ENCODE data around the gene STK32B. TPM values are rescaled to one million over a fixed set of nuclear protein-coding genes. Genes with fewer than 3 reads are reported as not detected.

The STK32B gene
- total RNA-seq, 4 donors from 2014 or later, result 1.6 to 3.4 (median 1.9) TPM

DNA sequence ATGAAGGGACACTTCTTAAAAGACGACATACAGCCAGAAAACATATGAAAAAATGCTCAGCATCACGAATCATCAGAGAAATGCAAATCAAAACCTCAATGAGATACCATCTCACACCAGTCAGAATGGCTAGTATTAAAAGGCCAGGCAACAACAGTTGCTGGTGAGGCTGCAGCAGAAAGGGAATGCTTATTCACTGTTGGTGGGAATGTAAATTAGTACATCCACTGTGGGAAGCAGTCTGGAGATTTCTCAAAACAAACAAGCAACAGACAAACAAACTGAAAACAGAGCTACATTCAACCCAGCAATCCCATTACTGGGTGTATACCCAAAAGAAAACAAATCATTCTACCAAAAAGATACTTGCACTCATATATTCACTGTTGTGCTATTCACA, 459.2 kb downstream of the STK32B start:
- WGBS, 2 donors, result 51 to 52% methylated on average over 2 of the region's 2 CpGs

DNA sequence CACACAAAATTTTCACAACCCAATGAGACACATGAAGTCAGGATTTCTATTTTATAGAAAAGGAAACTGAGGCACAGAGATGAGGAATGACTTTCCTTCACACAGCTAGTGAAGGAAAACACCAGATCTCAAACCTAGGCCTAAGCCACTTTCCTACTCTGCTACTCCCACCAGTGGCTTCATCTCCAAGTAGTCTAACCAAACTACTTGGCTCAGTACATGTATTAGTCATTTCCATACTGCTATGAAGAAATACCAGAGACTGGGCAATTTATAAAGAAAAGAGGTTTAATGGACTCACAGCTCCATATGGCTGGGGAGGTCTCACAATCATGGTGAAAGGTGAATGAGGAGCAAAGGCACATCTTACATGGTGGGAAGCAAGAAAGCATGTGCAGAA, 460.5 kb downstream of the STK32B start:
- no peak overlapping the region for H3K4me3 ChIP-seq (ENCODE audit: low read depth, poor library complexity, severe bottlenecking)
- intact Hi-C loops (cut with DNase I; ENCODE audit: low total_unique reads), result no loop called here
- no peak for DNase-seq (ENCODE audit: low spot score in 2 of 2)
- TF ChIP-seq POLR2A (IDR thresholded peaks at IDR 0.05), result no peak
- TF ChIP-seq, protein P1, sequence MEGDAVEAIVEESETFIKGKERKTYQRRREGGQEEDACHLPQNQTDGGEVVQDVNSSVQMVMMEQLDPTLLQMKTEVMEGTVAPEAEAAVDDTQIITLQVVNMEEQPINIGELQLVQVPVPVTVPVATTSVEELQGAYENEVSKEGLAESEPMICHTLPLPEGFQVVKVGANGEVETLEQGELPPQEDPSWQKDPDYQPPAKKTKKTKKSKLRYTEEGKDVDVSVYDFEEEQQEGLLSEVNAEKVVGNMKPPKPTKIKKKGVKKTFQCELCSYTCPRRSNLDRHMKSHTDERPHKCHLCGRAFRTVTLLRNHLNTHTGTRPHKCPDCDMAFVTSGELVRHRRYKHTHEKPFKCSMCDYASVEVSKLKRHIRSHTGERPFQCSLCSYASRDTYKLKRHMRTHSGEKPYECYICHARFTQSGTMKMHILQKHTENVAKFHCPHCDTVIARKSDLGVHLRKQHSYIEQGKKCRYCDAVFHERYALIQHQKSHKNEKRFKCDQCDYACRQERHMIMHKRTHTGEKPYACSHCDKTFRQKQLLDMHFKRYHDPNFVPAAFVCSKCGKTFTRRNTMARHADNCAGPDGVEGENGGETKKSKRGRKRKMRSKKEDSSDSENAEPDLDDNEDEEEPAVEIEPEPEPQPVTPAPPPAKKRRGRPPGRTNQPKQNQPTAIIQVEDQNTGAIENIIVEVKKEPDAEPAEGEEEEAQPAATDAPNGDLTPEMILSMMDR (IDR thresholded peaks at IDR 0.05), result no peak

More for the DNA sequence above, 459.2 kb downstream of the STK32B start:
- TF ChIP-seq POLR2A (IDR thresholded peaks at IDR 0.05), result no peak
- TF ChIP-seq, protein P1 (IDR thresholded peaks at IDR 0.05), result no peak
- H3K4me3 ChIP-seq (ENCODE audit: low read depth, poor library complexity, severe bottlenecking), result no peak overlapping the region
- intact Hi-C loops (cut with DNase I; ENCODE audit: low total_unique reads), result no loop called here
- DNase-seq (ENCODE audit: low spot score in 2 of 2), result no peak

DNA sequence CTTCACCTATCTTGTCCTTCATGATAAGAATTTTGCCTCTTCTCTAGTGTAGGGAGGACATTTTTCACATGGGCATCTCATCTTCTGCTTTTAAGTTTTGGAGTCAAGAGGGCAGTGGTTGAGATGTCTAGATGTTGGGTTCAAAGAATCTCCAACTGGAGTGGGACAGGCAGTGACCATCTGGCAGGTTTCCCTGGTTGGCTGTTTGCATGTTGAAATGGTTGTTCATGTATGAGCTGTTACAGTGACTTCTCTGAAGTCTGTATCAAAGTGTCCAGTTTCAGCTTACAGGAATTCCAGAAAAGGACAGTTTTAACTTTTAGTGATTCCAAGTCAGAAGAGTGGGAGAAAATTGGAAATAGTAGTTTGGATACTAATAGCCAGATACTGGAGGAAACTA, 464.4 kb downstream of the STK32B start:
- no peak for DNase-seq (ENCODE audit: low spot score in 2 of 2)
- TF ChIP-seq, protein P1 (IDR thresholded peaks at IDR 0.05), result no peak
- TF ChIP-seq POLR2A (IDR thresholded peaks at IDR 0.05), result no peak
- no peak overlapping the region for H3K4me3 ChIP-seq (ENCODE audit: low read depth, poor library complexity, severe bottlenecking)
- intact Hi-C loops (cut with DNase I; ENCODE audit: low total_unique reads), result no loop called here

DNA sequence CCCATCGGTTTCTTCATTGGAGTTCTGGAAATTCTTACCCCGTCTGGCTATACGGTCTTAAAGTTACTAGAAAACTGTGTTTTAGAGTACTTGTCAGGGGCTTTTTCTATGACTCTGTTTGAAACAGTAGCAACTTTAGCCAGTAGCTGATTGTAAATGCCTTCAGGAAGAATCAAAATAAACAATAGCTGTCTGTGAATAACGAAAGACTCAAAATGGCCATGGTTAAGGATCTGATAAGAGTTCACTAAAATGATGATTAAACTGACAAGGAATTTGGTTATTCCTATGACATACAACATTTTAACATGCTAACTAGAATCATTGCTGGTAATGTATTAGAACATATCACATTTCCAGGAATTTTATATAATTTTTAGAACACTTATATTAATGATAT, 466.1 kb downstream of the STK32B start:
- TF ChIP-seq POLR2A (IDR thresholded peaks at IDR 0.05), result no peak
- TF ChIP-seq, protein P1 (IDR thresholded peaks at IDR 0.05), result no peak
- DNase-seq (ENCODE audit: low spot score in 2 of 2), result no peak
- intact Hi-C loops (cut with DNase I; ENCODE audit: low total_unique reads), result no loop called here
- WGBS, 2 donors, result 64 to 90% methylated on average over 4 of the region's 4 CpGs
- H3K4me3 ChIP-seq (ENCODE audit: low read depth, poor library complexity, severe bottlenecking), result no peak overlapping the region

DNA sequence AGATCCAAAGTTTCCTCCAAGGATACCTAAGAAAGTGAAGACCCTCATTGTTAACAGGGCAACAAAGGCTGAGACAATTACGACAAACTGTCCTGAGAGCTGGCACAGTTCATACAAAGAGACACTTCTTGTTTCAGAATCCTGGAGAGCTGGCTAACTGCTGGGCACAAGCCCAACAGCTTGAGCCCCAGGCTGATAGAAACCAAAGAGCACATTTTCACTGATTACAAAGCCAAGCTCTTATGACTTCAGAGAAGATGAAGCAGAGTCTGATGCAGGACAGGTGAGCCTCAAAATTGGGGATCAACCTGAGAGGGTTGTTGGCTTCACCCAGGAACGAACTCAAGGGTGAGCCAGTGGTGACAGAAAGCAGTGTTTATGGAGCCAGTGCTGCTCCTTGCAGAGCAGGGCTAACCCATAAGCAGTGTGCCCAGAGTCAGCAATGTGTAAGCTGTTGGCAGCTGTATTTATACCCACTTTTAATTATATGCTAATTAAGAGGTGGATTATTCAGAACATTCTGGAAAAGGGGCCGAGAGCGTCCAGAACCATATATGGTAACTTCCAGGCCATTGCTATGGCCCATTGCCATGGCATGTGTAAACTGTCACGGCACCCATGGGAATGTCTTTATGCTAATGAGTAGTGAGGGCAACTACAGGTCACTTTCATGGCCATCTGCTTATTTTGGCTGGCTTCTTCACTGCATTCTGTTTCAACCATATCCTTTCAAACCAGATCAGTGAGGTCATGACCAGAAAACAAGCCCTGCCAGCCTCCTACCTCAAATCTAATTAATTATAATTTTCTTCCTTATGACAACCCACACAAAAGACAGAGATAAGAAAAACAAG, 473.4 kb downstream of the STK32B start:
- intact Hi-C loops (cut with DNase I; ENCODE audit: low total_unique reads), result no loop called here
- TF ChIP-seq POLR2A (IDR thresholded peaks at IDR 0.05), result no peak
- TF ChIP-seq, protein P1 (IDR thresholded peaks at IDR 0.05), result no peak
- no peak for DNase-seq (ENCODE audit: low spot score in 2 of 2)
- no peak overlapping the region for H3K4me3 ChIP-seq (ENCODE audit: low read depth, poor library complexity, severe bottlenecking)
- WGBS, 2 donors, result 53 to 57% methylated on average over 5 of the region's 5 CpGs

Measured in lower leg skin (tissue), 4 donors.